Upper lobe of right lung (tissue), 1 donor: ENCODE results near the gene GULP1. TPM values are rescaled to one million over a fixed set of nuclear protein-coding genes. Genes with fewer than 3 reads are reported as not detected.
A peak's percentile ranks its signal among the peaks of the same experiment; 100 is the strongest.

Source experiments
- ATAC-seq: fragments of 200-7000 bp; cut with Tn5 transposase; one replicate; pipeline ENCODE4 v1.9.1; 2020; ENCODE audit warnings: mild to moderate bottlenecking, moderate library complexity
- DNase-seq: peaks from one replicate; pipeline ENCODE4 v3.0.0-alpha.2; 2020
- H3K27ac ChIP-seq: fragments of 200-600 bp; one replicate; pipeline ENCODE4 v1.8.0; 2022
- H3K27me3 ChIP-seq: fragments of 200-600 bp; one replicate; pipeline ENCODE4 v1.8.0; 2022; ENCODE audit warnings: mild to moderate bottlenecking
- H3K36me3 ChIP-seq: fragments of 200-600 bp; one replicate; pipeline ENCODE4 v1.8.0; 2022
- H3K4me1 ChIP-seq: fragments of 200-600 bp; one replicate; pipeline ENCODE4 v1.8.0; 2022
- H3K4me3 ChIP-seq: fragments of 200-600 bp; one replicate; pipeline ENCODE4 v1.8.0; 2022; ENCODE audit warnings: mild to moderate bottlenecking
- H3K9me3 ChIP-seq: fragments of 200-600 bp; one replicate; pipeline ENCODE4 v1.8.0; 2022
- CTCF ChIP-seq: fragments of 200-600 bp; IDR thresholded peaks from one replicate; pipeline ENCODE4 v1.8.0; 2022; ENCODE audit warnings: antibody characterized with exemption
- intact Hi-C: fragments of 100-400 bp; cut with DNase I; formaldehyde crosslinking; loops from one replicate; pipeline ENCODE4 v1.11.0; 2022
- total RNA-seq: library from RNA; stranded (reverse); fragmentation: NEBNext Ultra II Directional; extraction: Animal tissue kit (Norgen Biotek cat#: 25700); gene quantifications from one replicate; pipeline ENCODE4 v1.2.1, GENCODE V29; 2021
- donor health status: DM: no; HTN: yes; CAD: no; lungs with severe emphysema.

The GULP1 gene
- total RNA-seq, 1 donor from 2014 or later = 30.6 TPM

GRCh38 chr2:188365058-188365641 is 73.5 kb downstream of the GULP1 start:
- DNase-seq = no peak
- Histone ChIP-seq H3K36me3 (no peaks in the 10 kb centered on the region), H3K4me1 (no peaks in the 10 kb centered on the region), H3K27me3 (no peaks in the 10 kb centered on the region), H3K4me3 (no peak overlapping the region), H3K27ac (no peak overlapping the region), H3K9me3 (no peaks in the 10 kb centered on the region)
- intact Hi-C loops = no loop called here
- no peak for ATAC-seq
- TF ChIP-seq CTCF = no peak

- Histone ChIP-seq H3K36me3 (no peaks in the 10 kb centered on the region), H3K27ac (no peak overlapping the region), H3K9me3 (no peaks in the 10 kb centered on the region), H3K4me3 (no peak overlapping the region), H3K27me3 (no peaks in the 10 kb centered on the region), H3K4me1 (no peaks in the 10 kb centered on the region)
- no peak for TF ChIP-seq CTCF
- ATAC-seq (no peak), DNase-seq (no peak)
- intact Hi-C loops = no loop called here
These were observed 75.5 kb downstream of the GULP1 start for GRCh38 chr2:188367164-188367563.

- DNase-seq (no peak), ATAC-seq (peak; percentile 84)
- intact Hi-C loops = no loop called here
- Histone ChIP-seq H3K27ac (no peak overlapping the region), H3K9me3 (no peaks in the 10 kb centered on the region), H3K4me3 (no peak overlapping the region), H3K27me3 (no peaks in the 10 kb centered on the region), H3K4me1 (no peaks in the 10 kb centered on the region), H3K36me3 (no peaks in the 10 kb centered on the region)
- peak; percentile 70 for TF ChIP-seq CTCF
These were observed 77.7 kb downstream of the GULP1 start for GRCh38 chr2:188369365-188369764.

- no peak overlapping the region for H3K27ac ChIP-seq
- no peak for TF ChIP-seq CTCF
- H3K9me3 ChIP-seq = no peaks in the 10 kb centered on the region
- intact Hi-C loops = no loop called here
- no peaks in the 10 kb centered on the region for H3K27me3 ChIP-seq
- no peaks in the 10 kb centered on the region for H3K4me1 ChIP-seq
- no peak overlapping the region for H3K4me3 ChIP-seq
- ATAC-seq (no peak), DNase-seq (no peak)
- no peaks in the 10 kb centered on the region for H3K36me3 ChIP-seq
These were observed 86.8 kb downstream of the GULP1 start for GRCh38 chr2:188378371-188378950.

- no peak for ATAC-seq
- TF ChIP-seq CTCF = no peak
- DNase-seq = no peak
- H3K36me3 ChIP-seq = no peaks in the 10 kb centered on the region
- no peaks in the 10 kb centered on the region for H3K27me3 ChIP-seq
- no peak overlapping the region for H3K27ac ChIP-seq
- H3K9me3 ChIP-seq = no peaks in the 10 kb centered on the region
- no peaks in the 10 kb centered on the region for H3K4me1 ChIP-seq
- intact Hi-C loops = no loop called here
- no peak overlapping the region for H3K4me3 ChIP-seq
These were observed 88.1 kb downstream of the GULP1 start for GRCh38 chr2:188379748-188380147.
